ENCODE data around the gene PDE12. TPM values are rescaled to one million over a fixed set of nuclear protein-coding genes. Genes with fewer than 3 reads are reported as not detected.

Gene PDE12
- total and polyA plus RNA-seq, 3 experiments from 2014 or later = 15.5 to 33.3 (median 31.6) TPM

GRCh38 chr3:57545636-57546268 lies 10.3 kb upstream of the PDE12 start:
- Mint-ChIP-seq H3K27ac (no peak overlapping the region), H3K9me3 (no peaks in the 10 kb centered on the region), H3K4me1 (peaks cover 2 to 8% (median 6%) of the 10 kb centered on the region in 3 donors), H3K4me3 (no peak overlapping the region), H3K27me3 (peaks cover 0 to 7% of the 10 kb centered on the region in 2 donors), H3K36me3 (no peaks in the 10 kb centered on the region)
- Histone ChIP-seq H3K36me3 (ENCODE audit: insufficient read depth, low read length) (no peaks in the 10 kb centered on the region), H3K9me3 (ENCODE audit: low read length) (no peaks in the 10 kb centered on the region), H3K27ac (ENCODE audit: low read depth, low read length) (no peak overlapping the region), H3K4me1 (ENCODE audit: insufficient read depth, low read length) (no peaks in the 10 kb centered on the region), H3K27me3 (ENCODE audit: insufficient read depth, low read length, poor library complexity, severe bottlenecking) (no peaks in the 10 kb centered on the region), H3K4me3 (ENCODE audit: low read length) (no peak overlapping the region)
- no peak for DNase-seq
- ChIA-PET POLR2A (no interaction called here), CTCF (no interaction called here)

DNA sequence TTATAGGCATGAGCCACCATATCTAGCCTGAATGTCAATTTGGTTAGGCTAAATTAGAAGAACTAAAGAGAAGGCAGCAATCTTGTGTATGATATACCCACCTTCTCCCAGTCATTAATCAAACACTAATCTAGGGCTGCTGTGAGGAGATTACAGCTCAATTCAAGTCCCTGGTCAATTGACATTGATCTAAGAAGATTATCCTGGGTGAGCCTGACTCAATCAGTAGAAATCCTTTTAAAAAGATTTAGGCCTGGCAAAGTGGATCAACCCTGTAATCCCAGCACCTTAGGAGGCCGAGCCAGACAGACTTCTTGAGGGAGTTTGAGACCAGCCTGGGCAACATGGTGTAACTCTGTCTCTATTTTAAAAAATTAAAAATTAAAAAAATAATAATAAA lies 9.5 kb upstream of the PDE12 start:
- no peaks in the 10 kb centered on the region for H3K9me3 ChIP-seq (ENCODE audit: low read length)
- no peak overlapping the region for H3K27ac ChIP-seq (ENCODE audit: low read depth, low read length)
- POLR2A ChIA-PET = no interaction called here
- no peaks in the 10 kb centered on the region for H3K36me3 Mint-ChIP-seq
- H3K4me3 Mint-ChIP-seq = no peak overlapping the region
- CTCF ChIA-PET = no interaction called here
- no peaks in the 10 kb centered on the region for H3K36me3 ChIP-seq (ENCODE audit: insufficient read depth, low read length)
- H3K27me3 Mint-ChIP-seq = peaks cover 0 to 6% of the 10 kb centered on the region in 2 donors
- H3K9me3 Mint-ChIP-seq = no peaks in the 10 kb centered on the region
- H3K27ac Mint-ChIP-seq = no peak overlapping the region
- H3K4me1 Mint-ChIP-seq = peaks cover 2 to 8% (median 6%) of the 10 kb centered on the region in 3 donors
- no peak overlapping the region for H3K4me3 ChIP-seq (ENCODE audit: low read length)
- no peaks in the 10 kb centered on the region for H3K4me1 ChIP-seq (ENCODE audit: insufficient read depth, low read length)
- no peaks in the 10 kb centered on the region for H3K27me3 ChIP-seq (ENCODE audit: insufficient read depth, low read length, poor library complexity, severe bottlenecking)
- no peak for DNase-seq

DNA sequence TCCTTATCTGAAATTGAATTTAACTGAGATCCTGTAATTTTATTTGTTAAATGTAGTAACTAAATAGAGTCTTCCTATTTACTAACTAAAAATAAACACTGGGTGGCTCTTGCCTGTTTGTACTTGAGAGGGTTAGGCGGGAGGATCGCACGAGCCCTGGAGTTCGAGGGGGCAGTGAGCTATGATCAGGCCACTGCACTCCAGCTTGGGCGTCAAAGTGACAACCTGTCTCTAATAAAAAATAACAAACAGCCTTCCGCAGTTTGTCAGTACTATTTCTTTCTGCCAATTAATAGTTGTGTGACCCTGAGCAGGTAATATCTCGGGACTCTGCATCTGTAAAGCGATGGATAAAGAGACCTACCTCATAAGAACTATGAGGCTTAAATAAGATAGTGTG lies 768 bp upstream of the PDE12 start:
- H3K4me3 ChIP-seq (ENCODE audit: low read length) = peak overlapping the region; percentile 55
- Mint-ChIP-seq H3K27me3 (peaks cover 0 to 1% of the 10 kb centered on the region in 2 donors), H3K4me1 (peaks cover 35 to 45% (median 41%) of the 10 kb centered on the region in 3 donors), H3K27ac (peak overlapping the region; percentile 93 to 100 (median 99)), H3K36me3 (peaks cover 0 to 31% (median 6%) of the 10 kb centered on the region in 3 donors), H3K9me3 (no peaks in the 10 kb centered on the region), H3K4me3 (peak overlapping the region; percentile 85 to 95 (median 88))
- no peaks in the 10 kb centered on the region for H3K27me3 ChIP-seq (ENCODE audit: insufficient read depth, low read length, poor library complexity, severe bottlenecking)
- CTCF ChIA-PET = interaction anchor here (1.4 kb wide), 1 partner anchor 158 kb away, joined by 6 read pairs; no protein-coding TSS in a partner anchor
- peaks cover 24% of the 10 kb centered on the region for H3K4me1 ChIP-seq (ENCODE audit: insufficient read depth, low read length)
- POLR2A ChIA-PET = interaction anchor here (0.5 to 3.3 kb wide), 5 partner anchors 13 to 41 kb away, joined by 3 to 68 read pairs (median 3); partner anchors contain the start of gene ARF4
- no peaks in the 10 kb centered on the region for H3K9me3 ChIP-seq (ENCODE audit: low read length)
- H3K36me3 ChIP-seq (ENCODE audit: insufficient read depth, low read length) = no peaks in the 10 kb centered on the region
- H3K27ac ChIP-seq (ENCODE audit: low read depth, low read length) = peak overlapping the region; percentile 88
- DNase-seq = no peak

GRCh38 chr3:57556459-57557084 lies 498 bp downstream of the PDE12 start:
- DNase-seq = peak in 3 of 5 donors; percentile 11 to 60 (median 16)

GRCh38 chr3:57557085-57557537 lies 1.0 kb downstream of the PDE12 start:
- H3K27ac ChIP-seq (ENCODE audit: low read depth, low read length) = peak overlapping the region; percentile 88
- peak overlapping the region; percentile 55 for H3K4me3 ChIP-seq (ENCODE audit: low read length)
- H3K9me3 Mint-ChIP-seq = no peaks in the 10 kb centered on the region
- H3K4me1 Mint-ChIP-seq = peaks cover 45 to 59% (median 54%) of the 10 kb centered on the region in 3 donors
- H3K4me3 Mint-ChIP-seq = peak overlapping the region; percentile 85 to 95 (median 88)
- peak overlapping the region; percentile 93 to 100 (median 99) for H3K27ac Mint-ChIP-seq
- ChIA-PET CTCF (interaction anchor here (1.2 to 1.6 kb wide), 2 partner anchors 15 to 39 kb away, joined by 3 to 5 read pairs; no protein-coding TSS in a partner anchor), POLR2A (interaction anchor here (1.4 to 3.3 kb wide), 2 partner anchors 39 to 199 kb away, joined by 9 to 68 read pairs; partner anchors contain the start of genes ARF4 and SLMAP)
- H3K27me3 Mint-ChIP-seq = no peaks in the 10 kb centered on the region
- no peaks in the 10 kb centered on the region for H3K9me3 ChIP-seq (ENCODE audit: low read length)
- peaks cover 33% of the 10 kb centered on the region for H3K4me1 ChIP-seq (ENCODE audit: insufficient read depth, low read length)
- peaks cover 0 to 46% (median 6%) of the 10 kb centered on the region in 3 donors for H3K36me3 Mint-ChIP-seq
- no peaks in the 10 kb centered on the region for H3K36me3 ChIP-seq (ENCODE audit: insufficient read depth, low read length)
- no peaks in the 10 kb centered on the region for H3K27me3 ChIP-seq (ENCODE audit: insufficient read depth, low read length, poor library complexity, severe bottlenecking)
- DNase-seq = peak; percentile 11 to 64 (median 30)

More at GRCh38 chr3:57556459-57557084, 498 bp downstream of the PDE12 start:
- peak overlapping the region; percentile 93 to 100 (median 99) for H3K27ac Mint-ChIP-seq
- Histone ChIP-seq H3K9me3 (ENCODE audit: low read length) (no peaks in the 10 kb centered on the region), H3K4me1 (ENCODE audit: insufficient read depth, low read length) (peaks cover 32% of the 10 kb centered on the region), H3K36me3 (ENCODE audit: insufficient read depth, low read length) (no peaks in the 10 kb centered on the region), H3K27me3 (ENCODE audit: insufficient read depth, low read length, poor library complexity, severe bottlenecking) (no peaks in the 10 kb centered on the region), H3K27ac (ENCODE audit: low read depth, low read length) (peak overlapping the region; percentile 88), H3K4me3 (ENCODE audit: low read length) (peak overlapping the region; percentile 55)
- peaks cover 0 to 42% (median 6%) of the 10 kb centered on the region in 3 donors for H3K36me3 Mint-ChIP-seq
- H3K9me3 Mint-ChIP-seq = no peaks in the 10 kb centered on the region
- H3K27me3 Mint-ChIP-seq = no peaks in the 10 kb centered on the region
- peaks cover 44 to 56% (median 52%) of the 10 kb centered on the region in 3 donors for H3K4me1 Mint-ChIP-seq
- POLR2A ChIA-PET = interaction anchor here (0.8 to 3.3 kb wide), 6 partner anchors 24 to 202 kb away, joined by 3 to 68 read pairs (median 4); partner anchors contain the start of genes ARF4, DENND6A and SLMAP
- H3K4me3 Mint-ChIP-seq = peak overlapping the region; percentile 85 to 95 (median 88)
- CTCF ChIA-PET = interaction anchor here (0.5 to 1.6 kb wide), 5 partner anchors 16 to 200 kb away, joined by 3 to 6 read pairs (median 3); partner anchors contain the start of gene SLMAP

GRCh38 chr3:57559526-57559925 lies 3.5 kb downstream of the PDE12 start:
- peak overlapping the region in 5 of 8 donors; percentile 26 to 57 (median 35) for H3K27ac Mint-ChIP-seq
- H3K4me1 Mint-ChIP-seq = peaks cover 51 to 67% (median 66%) of the 10 kb centered on the region in 3 donors
- Histone ChIP-seq H3K9me3 (ENCODE audit: low read length) (no peaks in the 10 kb centered on the region), H3K36me3 (ENCODE audit: insufficient read depth, low read length) (no peaks in the 10 kb centered on the region), H3K4me3 (ENCODE audit: low read length) (no peak overlapping the region), H3K4me1 (ENCODE audit: insufficient read depth, low read length) (peaks cover 33% of the 10 kb centered on the region), H3K27ac (ENCODE audit: low read depth, low read length) (no peak overlapping the region), H3K27me3 (ENCODE audit: insufficient read depth, low read length, poor library complexity, severe bottlenecking) (no peaks in the 10 kb centered on the region)
- H3K9me3 Mint-ChIP-seq = no peaks in the 10 kb centered on the region
- ChIA-PET POLR2A (no interaction called here), CTCF (no interaction called here)
- H3K36me3 Mint-ChIP-seq = peaks cover 0 to 59% (median 8%) of the 10 kb centered on the region in 3 donors
- no peaks in the 10 kb centered on the region for H3K27me3 Mint-ChIP-seq
- no peak for DNase-seq
- peak overlapping the region; percentile 19 to 83 (median 61) for H3K4me3 Mint-ChIP-seq

DNA sequence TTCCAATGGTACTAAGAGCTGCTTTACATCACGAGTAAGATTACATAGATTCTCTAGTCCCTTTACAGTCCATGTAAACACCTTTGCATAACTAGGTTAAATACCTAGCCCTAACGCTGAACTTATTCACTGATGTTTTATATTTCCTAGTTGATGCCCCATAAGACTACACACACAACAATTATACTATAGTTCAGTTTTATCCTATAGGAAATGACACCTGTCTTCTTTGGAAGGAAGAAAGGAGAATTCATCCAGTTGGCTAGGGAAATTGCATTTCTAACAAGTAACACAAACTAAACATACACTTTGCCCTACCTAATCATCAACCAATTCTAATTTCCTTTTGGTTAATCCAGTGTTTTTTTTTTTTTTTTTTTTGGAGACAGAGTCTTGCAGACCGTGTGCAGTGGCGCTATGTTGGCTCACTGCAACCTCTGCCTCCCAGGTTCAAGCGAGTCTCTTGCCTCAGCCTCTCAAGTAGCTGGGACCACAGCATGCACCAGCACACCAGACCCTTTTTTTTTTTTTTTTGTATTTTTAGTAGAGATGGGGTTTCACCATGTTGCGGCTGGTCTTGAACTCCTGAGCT lies 13.9 kb downstream of the PDE12 start:
- peak overlapping the region in 2 of 8 donors; percentile 15 to 47 for H3K27ac Mint-ChIP-seq
- no peak overlapping the region for H3K4me3 ChIP-seq (ENCODE audit: low read length)
- no peak overlapping the region for H3K4me3 Mint-ChIP-seq
- H3K27ac ChIP-seq (ENCODE audit: low read depth, low read length) = no peak overlapping the region
- peaks cover 2 to 14% (median 14%) of the 10 kb centered on the region in 3 donors for H3K4me1 Mint-ChIP-seq
- H3K27me3 ChIP-seq (ENCODE audit: insufficient read depth, low read length, poor library complexity, severe bottlenecking) = no peaks in the 10 kb centered on the region
- no peaks in the 10 kb centered on the region for H3K27me3 Mint-ChIP-seq
- no peaks in the 10 kb centered on the region for H3K4me1 ChIP-seq (ENCODE audit: insufficient read depth, low read length)
- no peak for DNase-seq
- H3K9me3 ChIP-seq (ENCODE audit: low read length) = no peaks in the 10 kb centered on the region
- CTCF ChIA-PET = interaction anchor here (0.6 kb wide), 1 partner anchor 74 kb away, joined by 3 read pairs; no protein-coding TSS in a partner anchor
- H3K36me3 Mint-ChIP-seq = peaks cover 0 to 70% (median 12%) of the 10 kb centered on the region in 3 donors
- POLR2A ChIA-PET = interaction anchor here (0.6 to 2.3 kb wide), 2 partner anchors 15 to 20 kb away, joined by 5 to 8 read pairs; no protein-coding TSS in a partner anchor
- no peaks in the 10 kb centered on the region for H3K9me3 Mint-ChIP-seq
- peaks cover 7% of the 10 kb centered on the region for H3K36me3 ChIP-seq (ENCODE audit: insufficient read depth, low read length)
